SU-DHL-6 (cell line): ENCODE results near the gene ATRN.

Experiments
- H2AFZ ChIP-seq: fragments of 200-600 bp; sonication (generic); 2 replicates; pipeline ENCODE4 v1.6.1; 2014; ENCODE audit warnings: low read depth, mild to moderate bottlenecking, moderate library complexity, mixed read lengths, antibody characterized with exemption, low read length; ENCODE audit not compliant: severe bottlenecking
- H3F3A ChIP-seq: fragments of 200-600 bp; shearing (Covaris generic); 2 replicates; pipeline ENCODE4 v1.6.0; 2016; ENCODE audit warnings: antibody characterized with exemption, mild to moderate bottlenecking; ENCODE audit not compliant: insufficient read depth
- H3K27ac ChIP-seq: fragments of 200-600 bp; sonication (generic); 2 replicates; pipeline ENCODE4 v1.5.1; 2016; ENCODE audit warnings: low read depth, mild to moderate bottlenecking, low read length, moderate library complexity, mixed read lengths
- H3K27me3 ChIP-seq: fragments of 200-600 bp; sonication (generic), shearing (Covaris generic); 2 replicates; pipeline ENCODE4 v1.6.0; 2014; ENCODE audit warnings: mild to moderate bottlenecking, low read length
- H3K36me3 ChIP-seq: fragments of 200-600 bp; sonication (generic); 2 replicates; pipeline ENCODE4 v1.6.1; 2014; ENCODE audit warnings: mild to moderate bottlenecking, low read length, mixed read lengths
- H3K4me2 ChIP-seq: fragments of 300-600, 200-600 bp; shearing (Covaris generic), sonication (generic); 2 replicates; pipeline ENCODE4 v1.6.0; 2014; ENCODE audit warnings: low read length, low read depth, mild to moderate bottlenecking; ENCODE audit not compliant: poor library complexity, severe bottlenecking
- H3K4me3 ChIP-seq: fragments of 200-600 bp; sonication (generic); 2 replicates; pipeline ENCODE4 v1.5.1; 2014; ENCODE audit warnings: antibody characterized with exemption, low read length, mild to moderate bottlenecking, mixed read lengths; ENCODE audit not compliant: insufficient read depth, poor library complexity, severe bottlenecking
- H3K79me2 ChIP-seq: fragments of 200-600 bp; sonication (generic); 2 replicates; pipeline ENCODE4 v1.6.1; 2014; ENCODE audit warnings: mild to moderate bottlenecking, low read length, moderate library complexity; ENCODE audit not compliant: insufficient read depth
- H3K9ac ChIP-seq: fragments of 200-600 bp; sonication (generic); 2 replicates; pipeline ENCODE4 v1.7.0; 2014; ENCODE audit warnings: mild to moderate bottlenecking, low read length
- H3K9me2 ChIP-seq: fragments of 200-600 bp; sonication (generic); replicated peaks from 2 replicates; pipeline ENCODE4 v1.6.1; 2014; ENCODE audit warnings: low read length; ENCODE audit not compliant: insufficient read depth
- H3K9me3 ChIP-seq: fragments of 200-600 bp; sonication (generic); 2 replicates; pipeline ENCODE4 v1.6.1; 2014; ENCODE audit warnings: low read length, mixed read lengths; ENCODE audit not compliant: insufficient read depth
- H4K20me1 ChIP-seq: fragments of 200-600 bp; sonication (generic); 2 replicates; pipeline ENCODE4 v1.6.1; 2014; ENCODE audit warnings: low read depth, mild to moderate bottlenecking, antibody characterized with exemption, low read length, moderate library complexity, mixed read lengths
- EZH2phosphoT487 ChIP-seq: fragments of 200-600 bp; sonication (generic), shearing (Covaris generic); conservative IDR thresholded peaks from 2 replicates; pipeline ENCODE4 v1.6.1; 2018; ENCODE audit warnings: mild to moderate bottlenecking, antibody characterized with exemption, low read length, moderate library complexity, mixed read lengths
- TF ChIP-seq, protein P1 (sequence below): fragments of 200-600 bp; sonication (generic); IDR thresholded peaks from one replicate; pipeline ENCODE4 v1.5.1; 2017; ENCODE audit warnings: antibody characterized with exemption, mild to moderate bottlenecking, low read length, moderate library complexity; ENCODE audit not compliant: insufficient read depth, poor library complexity, severe bottlenecking

Gene ATRN

GRCh38 chr20:3669710-3670367 lies 199.0 kb downstream of the ATRN start:
- Histone ChIP-seq H3K36me3 (no peaks in the 10 kb centered on the region), H3K27me3 (no peaks in the 10 kb centered on the region), H2AFZ (no peak overlapping the region), H3K27ac (no peak overlapping the region), H3K4me3 (no peak overlapping the region), H3K9me3 (no peaks in the 10 kb centered on the region), H3K9ac (no peak overlapping the region), H3K4me2 (no peak overlapping the region), H3F3A (no peaks in the 10 kb centered on the region), H3K79me2 (no peaks in the 10 kb centered on the region), H4K20me1 (no peaks in the 10 kb centered on the region), H3K9me2 (no peaks in the 10 kb centered on the region)
- TF ChIP-seq EZH2phosphoT487: no peak
- TF ChIP-seq, protein P1, sequence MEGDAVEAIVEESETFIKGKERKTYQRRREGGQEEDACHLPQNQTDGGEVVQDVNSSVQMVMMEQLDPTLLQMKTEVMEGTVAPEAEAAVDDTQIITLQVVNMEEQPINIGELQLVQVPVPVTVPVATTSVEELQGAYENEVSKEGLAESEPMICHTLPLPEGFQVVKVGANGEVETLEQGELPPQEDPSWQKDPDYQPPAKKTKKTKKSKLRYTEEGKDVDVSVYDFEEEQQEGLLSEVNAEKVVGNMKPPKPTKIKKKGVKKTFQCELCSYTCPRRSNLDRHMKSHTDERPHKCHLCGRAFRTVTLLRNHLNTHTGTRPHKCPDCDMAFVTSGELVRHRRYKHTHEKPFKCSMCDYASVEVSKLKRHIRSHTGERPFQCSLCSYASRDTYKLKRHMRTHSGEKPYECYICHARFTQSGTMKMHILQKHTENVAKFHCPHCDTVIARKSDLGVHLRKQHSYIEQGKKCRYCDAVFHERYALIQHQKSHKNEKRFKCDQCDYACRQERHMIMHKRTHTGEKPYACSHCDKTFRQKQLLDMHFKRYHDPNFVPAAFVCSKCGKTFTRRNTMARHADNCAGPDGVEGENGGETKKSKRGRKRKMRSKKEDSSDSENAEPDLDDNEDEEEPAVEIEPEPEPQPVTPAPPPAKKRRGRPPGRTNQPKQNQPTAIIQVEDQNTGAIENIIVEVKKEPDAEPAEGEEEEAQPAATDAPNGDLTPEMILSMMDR: no peak

- Histone ChIP-seq H3K27me3 (no peaks in the 10 kb centered on the region), H4K20me1 (no peaks in the 10 kb centered on the region), H3K9me3 (no peaks in the 10 kb centered on the region), H3K4me3 (no peak overlapping the region), H3F3A (no peaks in the 10 kb centered on the region), H3K79me2 (no peaks in the 10 kb centered on the region), H3K4me2 (no peak overlapping the region), H3K36me3 (no peaks in the 10 kb centered on the region), H3K9me2 (no peaks in the 10 kb centered on the region), H3K27ac (no peak overlapping the region), H2AFZ (no peak overlapping the region), H3K9ac (no peak overlapping the region)
- TF ChIP-seq EZH2phosphoT487: no peak
- TF ChIP-seq, protein P1: no peak
Observed at GRCh38 chr20:3670511-3670910, 199.7 kb downstream of the ATRN start.

GRCh38 chr20:3670945-3671344 lies 200.1 kb downstream of the ATRN start:
- TF ChIP-seq, protein P1: no peak
- TF ChIP-seq EZH2phosphoT487: no peak
- no peak overlapping the region for H3K27ac ChIP-seq
- H4K20me1 ChIP-seq: no peaks in the 10 kb centered on the region
- no peak overlapping the region for H3K4me2 ChIP-seq
- no peaks in the 10 kb centered on the region for H3K36me3 ChIP-seq
- H3K79me2 ChIP-seq: no peaks in the 10 kb centered on the region
- H3K4me3 ChIP-seq: no peak overlapping the region
- H3K9me2 ChIP-seq: no peaks in the 10 kb centered on the region
- H2AFZ ChIP-seq: no peak overlapping the region
- H3F3A ChIP-seq: no peaks in the 10 kb centered on the region
- no peaks in the 10 kb centered on the region for H3K9me3 ChIP-seq
- no peak overlapping the region for H3K9ac ChIP-seq
- no peaks in the 10 kb centered on the region for H3K27me3 ChIP-seq
